Brain microvascular endothelial cell (primary cell): ENCODE measurements around the gene ITGB5.

Source experiments
- DNase-seq: peaks from one replicate; pipeline ENCODE4 v3.0.0-alpha.2; 2020
- H3K27ac ChIP-seq: fragments of 250-450 bp; sonication (Bioruptor Pico); 2 replicates; pipeline ENCODE4 v1.5.1; 2020; ENCODE audit warnings: mild to moderate bottlenecking, moderate library complexity
- H3K27me3 ChIP-seq: fragments of 250-450 bp; sonication (Bioruptor Pico); replicated peaks from 2 replicates; pipeline ENCODE4 v1.5.1; 2020; ENCODE audit warnings: mild to moderate bottlenecking
- H3K36me3 ChIP-seq: fragments of 250-450 bp; sonication (Bioruptor Pico); replicated peaks from 2 replicates; pipeline ENCODE4 v1.5.1; 2020; ENCODE audit warnings: mild to moderate bottlenecking
- H3K4me3 ChIP-seq: 2 replicates; pipeline ENCODE4 v1.5.1; 2011; ENCODE audit warnings: low read depth, mild to moderate bottlenecking, control low read depth, low read length, moderate library complexity
- CTCF ChIP-seq: IDR thresholded peaks from 2 replicates; pipeline ENCODE4 v1.5.1; 2011; ENCODE audit warnings: low read depth, mild to moderate bottlenecking, moderate library complexity, low read length, control low read depth, inconsistent platforms; ENCODE audit errors: missing control alignments
- in situ Hi-C: cut with HindIII; loops from 2 replicates; pipeline ENCODE4 v1.10.0; 2017; ENCODE audit warnings: low sequenced_read_pairs, low pct_ligation_motif_present

Gene ITGB5

GRCh38 chr3:124762661-124763011 lies 124.5 kb downstream of the ITGB5 start:
- no peaks in the 10 kb centered on the region for H3K27me3 ChIP-seq
- no peak for DNase-seq
- TF ChIP-seq CTCF = no peak
- no peak overlapping the region for H3K27ac ChIP-seq
- in situ Hi-C loops = loop anchor here (25.0 kb wide), 1 partner anchor 125 kb away; the partner anchor contains the start of gene ITGB5
- H3K4me3 ChIP-seq = no peak overlapping the region
- H3K36me3 ChIP-seq = peaks cover 41% of the 10 kb centered on the region

GRCh38 chr3:124761935-124762660 lies 125.1 kb downstream of the ITGB5 start:
- no peak for DNase-seq
- H3K36me3 ChIP-seq = peaks cover 36% of the 10 kb centered on the region
- in situ Hi-C loops = loop anchor here (25.0 kb wide), 1 partner anchor 125 kb away; the partner anchor contains the start of gene ITGB5

GRCh38 chr3:124761250-124761796 lies 125.8 kb downstream of the ITGB5 start:
- DNase-seq = peak; percentile 84
- no peaks in the 10 kb centered on the region for H3K27me3 ChIP-seq
- H3K36me3 ChIP-seq = peaks cover 29% of the 10 kb centered on the region
- no peak overlapping the region for H3K4me3 ChIP-seq
- peak; percentile 95 for TF ChIP-seq CTCF
- no peak overlapping the region for H3K27ac ChIP-seq
- in situ Hi-C loops = loop anchor here (25.0 kb wide), 1 partner anchor 126 kb away; the partner anchor contains the start of gene ITGB5

More at GRCh38 chr3:124761935-124762660, 125.1 kb downstream of the ITGB5 start:
- TF ChIP-seq CTCF = no peak
- no peak overlapping the region for H3K27ac ChIP-seq
- H3K4me3 ChIP-seq = no peak overlapping the region
- no peaks in the 10 kb centered on the region for H3K27me3 ChIP-seq

GRCh38 chr3:124760601-124761000 lies 126.6 kb downstream of the ITGB5 start:
- no peak overlapping the region for H3K27ac ChIP-seq
- in situ Hi-C loops = loop anchor here (25.0 kb wide), 1 partner anchor 127 kb away; the partner anchor contains the start of gene ITGB5
- TF ChIP-seq CTCF = no peak
- H3K27me3 ChIP-seq = no peaks in the 10 kb centered on the region
- peak; percentile 62 for DNase-seq
- H3K36me3 ChIP-seq = peaks cover 25% of the 10 kb centered on the region
- no peak overlapping the region for H3K4me3 ChIP-seq

- in situ Hi-C loops = loop anchor here (25.0 kb wide), 1 partner anchor 127 kb away; the partner anchor contains the start of gene ITGB5
- H3K27me3 ChIP-seq = no peaks in the 10 kb centered on the region
- no peak for DNase-seq
- TF ChIP-seq CTCF = no peak
- peaks cover 20% of the 10 kb centered on the region for H3K36me3 ChIP-seq
- H3K27ac ChIP-seq = no peak overlapping the region
- H3K4me3 ChIP-seq = no peak overlapping the region
These were observed 127.3 kb downstream of the ITGB5 start for GRCh38 chr3:124759666-124760401.
